DND-41 (cell line): ENCODE results near the gene VIPR1.

Experiments used
- ATAC-seq: fragments of 200-7000 bp; cut with Tn5 transposase; 3 replicates; pipeline ENCODE4 v1.9.1; 2021; ENCODE audit warnings: low read depth; ENCODE audit not compliant: insufficient read depth
- DNase-seq: peaks from one replicate; pipeline ENCODE4 v3.0.0-alpha.2; 2020
- H2AFZ ChIP-seq: 2 replicates; pipeline ENCODE4 v1.6.0; 2012; ENCODE audit warnings: low read depth, low read length
- H3K27ac ChIP-seq: 2 replicates; pipeline ENCODE4 v1.5.1; 2012; ENCODE audit warnings: low read length, inconsistent platforms
- H3K27me3 ChIP-seq: fragments of 200-600 bp; sonication (generic); 2 replicates; pipeline ENCODE4 v1.6.0; 2012; ENCODE audit warnings: low read length, mild to moderate bottlenecking, inconsistent platforms; ENCODE audit not compliant: insufficient read depth, poor library complexity
- H3K36me3 ChIP-seq: 2 replicates; pipeline ENCODE4 v1.5.1; 2012; ENCODE audit warnings: low read length, inconsistent platforms; ENCODE audit not compliant: insufficient read depth
- H3K4me1 ChIP-seq: 2 replicates; pipeline ENCODE4 v1.5.1; 2012; ENCODE audit warnings: mild to moderate bottlenecking, low read length; ENCODE audit not compliant: insufficient read depth
- H3K4me2 ChIP-seq: 2 replicates; pipeline ENCODE4 v1.6.0; 2012; ENCODE audit warnings: mild to moderate bottlenecking, moderate library complexity, low read length, inconsistent platforms; ENCODE audit not compliant: insufficient read depth
- H3K4me3 ChIP-seq, 2 experiments: fragments of 200-600 bp in 1 of 2; shearing (Covaris generic) in 1 of 2; 2 replicates each; pipeline ENCODE4 v1.5.1; 2012 to 2016; ENCODE audit warnings: inconsistent platforms in 2 of 2, low read length in 2 of 2, mild to moderate bottlenecking in 2 of 2, low read depth in 1 of 2, moderate library complexity in 1 of 2
- H3K79me2 ChIP-seq: 2 replicates; pipeline ENCODE4 v1.6.0; 2012; ENCODE audit warnings: low read length, inconsistent platforms; ENCODE audit not compliant: insufficient read depth
- H3K9ac ChIP-seq: 2 replicates; pipeline ENCODE4 v1.6.0; 2012; ENCODE audit warnings: low read depth, mild to moderate bottlenecking, inconsistent platforms, low read length, moderate library complexity
- H3K9me3 ChIP-seq: 2 replicates; pipeline ENCODE4 v1.5.1; 2012; ENCODE audit warnings: low read length, moderate library complexity, mild to moderate bottlenecking, inconsistent platforms; ENCODE audit not compliant: insufficient read depth, severe bottlenecking
- H4K20me1 ChIP-seq: 2 replicates; pipeline ENCODE4 v1.6.0; 2012; ENCODE audit warnings: low read length; ENCODE audit not compliant: insufficient read depth
- EZH2 ChIP-seq: IDR thresholded peaks from 3 replicates; pipeline ENCODE4 v1.6.1; 2012; ENCODE audit warnings: borderline replicate concordance, low read depth, mild to moderate bottlenecking, moderate library complexity, low read length, inconsistent platforms; ENCODE audit not compliant: severe bottlenecking
- TF ChIP-seq, protein P1 (sequence below): IDR thresholded peaks from 2 replicates; pipeline ENCODE4 v1.5.1; 2012; ENCODE audit warnings: borderline replicate concordance, low read length, moderate library complexity, mild to moderate bottlenecking; ENCODE audit not compliant: poor library complexity, severe bottlenecking; ENCODE audit errors: extremely low read depth

The VIPR1 gene

DNA sequence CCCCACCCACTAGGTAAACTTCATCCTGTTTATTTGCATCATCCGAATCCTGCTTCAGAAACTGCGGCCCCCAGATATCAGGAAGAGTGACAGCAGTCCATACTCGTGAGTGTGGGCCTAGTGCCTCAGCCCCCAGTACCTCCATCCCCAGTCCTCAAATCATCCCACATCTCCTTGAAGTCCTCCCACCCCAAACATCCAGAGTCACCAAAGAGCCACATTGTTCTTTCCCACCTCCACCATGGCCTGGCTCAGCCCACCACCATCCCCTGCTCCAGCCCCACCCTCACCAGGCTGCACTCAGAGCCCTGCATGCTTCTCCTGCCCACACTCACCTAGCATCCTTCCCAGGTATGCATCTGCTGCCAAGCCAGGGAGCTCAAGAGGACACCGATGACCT lies 29.8 kb downstream of the VIPR1 start:
- ATAC-seq (no peak), DNase-seq (no peak)
- no peak overlapping the region for H3K4me2 ChIP-seq
- no peak overlapping the region for H3K4me3 ChIP-seq
- no peaks in the 10 kb centered on the region for H3K79me2 ChIP-seq
- no peaks in the 10 kb centered on the region for H3K36me3 ChIP-seq
- H3K9me3 ChIP-seq: no peaks in the 10 kb centered on the region
- TF ChIP-seq, protein P1, sequence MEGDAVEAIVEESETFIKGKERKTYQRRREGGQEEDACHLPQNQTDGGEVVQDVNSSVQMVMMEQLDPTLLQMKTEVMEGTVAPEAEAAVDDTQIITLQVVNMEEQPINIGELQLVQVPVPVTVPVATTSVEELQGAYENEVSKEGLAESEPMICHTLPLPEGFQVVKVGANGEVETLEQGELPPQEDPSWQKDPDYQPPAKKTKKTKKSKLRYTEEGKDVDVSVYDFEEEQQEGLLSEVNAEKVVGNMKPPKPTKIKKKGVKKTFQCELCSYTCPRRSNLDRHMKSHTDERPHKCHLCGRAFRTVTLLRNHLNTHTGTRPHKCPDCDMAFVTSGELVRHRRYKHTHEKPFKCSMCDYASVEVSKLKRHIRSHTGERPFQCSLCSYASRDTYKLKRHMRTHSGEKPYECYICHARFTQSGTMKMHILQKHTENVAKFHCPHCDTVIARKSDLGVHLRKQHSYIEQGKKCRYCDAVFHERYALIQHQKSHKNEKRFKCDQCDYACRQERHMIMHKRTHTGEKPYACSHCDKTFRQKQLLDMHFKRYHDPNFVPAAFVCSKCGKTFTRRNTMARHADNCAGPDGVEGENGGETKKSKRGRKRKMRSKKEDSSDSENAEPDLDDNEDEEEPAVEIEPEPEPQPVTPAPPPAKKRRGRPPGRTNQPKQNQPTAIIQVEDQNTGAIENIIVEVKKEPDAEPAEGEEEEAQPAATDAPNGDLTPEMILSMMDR: no peak
- no peak for TF ChIP-seq EZH2
- no peak overlapping the region for H2AFZ ChIP-seq
- H3K9ac ChIP-seq: no peak overlapping the region
- H3K27ac ChIP-seq: no peak overlapping the region
- H3K27me3 ChIP-seq: no peaks in the 10 kb centered on the region
- no peaks in the 10 kb centered on the region for H3K4me1 ChIP-seq
- H4K20me1 ChIP-seq: no peaks in the 10 kb centered on the region

DNA sequence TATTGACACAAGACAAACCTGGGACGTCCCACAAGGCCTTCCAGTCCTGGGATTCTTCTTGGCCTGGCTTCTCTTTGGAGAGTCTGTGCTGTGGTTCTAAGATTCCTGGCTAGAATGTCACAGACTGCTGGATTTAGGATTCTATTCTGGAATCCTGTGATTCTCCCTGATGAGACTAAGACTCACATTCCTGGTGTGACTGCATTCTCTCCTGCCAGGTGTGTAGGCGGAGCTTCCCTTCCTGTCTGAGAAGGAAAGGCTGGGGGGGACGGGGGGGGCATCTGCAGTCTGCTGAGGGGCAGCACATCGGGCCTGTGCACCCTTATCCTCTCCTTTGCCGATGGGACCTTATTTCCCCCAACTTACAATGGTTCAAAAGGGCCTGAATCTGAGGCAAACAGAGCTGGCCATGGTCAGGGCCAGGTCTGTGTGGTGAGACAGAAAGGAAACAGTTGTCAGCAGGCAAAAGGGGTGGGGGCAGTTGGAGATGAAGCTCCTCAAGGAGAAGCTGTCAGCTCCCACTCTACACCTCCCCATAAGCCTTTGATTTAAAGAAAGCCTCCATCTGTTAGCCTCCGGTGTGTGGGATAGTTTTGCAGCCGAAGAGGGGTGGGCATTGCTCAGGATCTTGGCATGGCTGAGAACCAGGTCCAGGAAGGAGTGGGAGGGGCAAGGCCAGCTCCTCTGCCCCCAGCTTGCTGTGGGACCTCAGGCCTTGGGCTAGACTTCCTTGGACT lies 30.9 kb downstream of the VIPR1 start:
- Histone ChIP-seq H3K9ac (no peak overlapping the region), H2AFZ (no peak overlapping the region), H3K79me2 (no peaks in the 10 kb centered on the region), H3K27ac (no peak overlapping the region), H3K4me1 (no peaks in the 10 kb centered on the region), H3K36me3 (no peaks in the 10 kb centered on the region), H4K20me1 (no peaks in the 10 kb centered on the region), H3K9me3 (no peaks in the 10 kb centered on the region), H3K4me2 (no peak overlapping the region), H3K27me3 (no peaks in the 10 kb centered on the region), H3K4me3 (no peak overlapping the region)
- TF ChIP-seq, protein P1: no peak
- TF ChIP-seq EZH2: no peak
- no peak for DNase-seq
- ATAC-seq: no peak

DNA sequence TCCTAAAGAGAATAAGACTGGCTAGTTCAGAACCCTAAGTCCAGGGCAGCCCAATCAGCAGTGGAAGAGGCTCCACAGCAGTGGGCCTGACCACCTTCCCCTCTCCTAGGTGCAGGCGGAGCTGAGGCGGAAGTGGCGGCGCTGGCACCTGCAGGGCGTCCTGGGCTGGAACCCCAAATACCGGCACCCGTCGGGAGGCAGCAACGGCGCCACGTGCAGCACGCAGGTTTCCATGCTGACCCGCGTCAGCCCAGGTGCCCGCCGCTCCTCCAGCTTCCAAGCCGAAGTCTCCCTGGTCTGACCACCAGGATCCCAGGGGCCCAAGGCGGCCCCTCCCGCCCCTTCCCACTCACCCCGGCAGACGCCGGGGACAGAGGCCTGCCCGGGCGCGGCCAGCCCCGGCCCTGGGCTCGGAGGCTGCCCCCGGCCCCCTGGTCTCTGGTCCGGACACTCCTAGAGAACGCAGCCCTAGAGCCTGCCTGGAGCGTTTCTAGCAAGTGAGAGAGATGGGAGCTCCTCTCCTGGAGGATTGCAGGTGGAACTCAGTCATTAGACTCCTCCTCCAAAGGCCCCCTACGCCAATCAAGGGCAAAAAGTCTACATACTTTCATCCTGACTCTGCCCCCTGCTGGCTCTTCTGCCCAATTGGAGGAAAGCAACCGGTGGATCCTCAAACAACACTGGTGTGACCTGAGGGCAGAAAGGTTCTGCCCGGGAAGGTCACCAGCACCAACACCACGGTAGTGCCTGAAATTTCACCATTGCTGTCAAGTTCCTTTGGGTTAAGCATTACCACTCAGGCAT lies 33.7 kb downstream of the VIPR1 start:
- peak; percentile 13 for DNase-seq
- H3K9me3 ChIP-seq: no peaks in the 10 kb centered on the region
- peaks cover 3% of the 10 kb centered on the region; the same call in 1 of the 2 replicates for H4K20me1 ChIP-seq
- no peaks in the 10 kb centered on the region for H3K79me2 ChIP-seq
- H3K4me1 ChIP-seq: no peaks in the 10 kb centered on the region
- TF ChIP-seq EZH2: no peak
- TF ChIP-seq, protein P1: peak; percentile 55
- H2AFZ ChIP-seq: no peak overlapping the region
- no peak overlapping the region for H3K4me2 ChIP-seq
- ATAC-seq: peak; percentile 44; the same call in 1 of the 3 replicates
- no peak overlapping the region for H3K4me3 ChIP-seq
- H3K27me3 ChIP-seq: no peaks in the 10 kb centered on the region
- no peak overlapping the region for H3K27ac ChIP-seq
- H3K36me3 ChIP-seq: no peaks in the 10 kb centered on the region
- no peak overlapping the region for H3K9ac ChIP-seq
